GM21528 (cell line): ENCODE measurements around the gene SNX6.
"Not testable (repeated sequence)": the region's sequence is repeated elsewhere in the genome, so short reads cannot be mapped to it uniquely, and the experiment has no call there.

Experiments used
- ATAC-seq: cut with Tn5 transposase; IDR thresholded peaks from one replicate; pipeline ENCODE4 v1.9.1; 2021; ENCODE audit warnings: mild to moderate bottlenecking, moderate library complexity; ENCODE audit not compliant: unreplicated experiment, low FRiP score

Gene SNX6

GRCh38 chr14:34629657-34630529 lies at the start of gene SNX6:
Gene SNX6 (minus strand): TSS chr14:34630148. CDS start chr14:34630116, 32 bp downstream.
- ATAC-seq: peak; percentile 92

GRCh38 chr14:34678735-34679134 lies 48.8 kb upstream of the SNX6 start:
- ATAC-seq: no peak

GRCh38 chr14:34678306-34678705 lies 48.4 kb upstream of the SNX6 start:
- no peak for ATAC-seq

- no peak for ATAC-seq
These were observed 46.7 kb upstream of the SNX6 start for GRCh38 chr14:34676516-34677211.

- no peak for ATAC-seq
These were observed 43.8 kb upstream of the SNX6 start for GRCh38 chr14:34673702-34674101.

GRCh38 chr14:34671716-34672115 lies 41.8 kb upstream of the SNX6 start:
- no peak for ATAC-seq

- no peak for ATAC-seq
These were observed 38.2 kb upstream of the SNX6 start for GRCh38 chr14:34668111-34668510.

- no peak for ATAC-seq
These were observed 37.1 kb upstream of the SNX6 start for GRCh38 chr14:34667007-34667406.

- ATAC-seq: no peak
These were observed 36.0 kb upstream of the SNX6 start for GRCh38 chr14:34665785-34666435.

- ATAC-seq: no peak
These were observed 32.7 kb upstream of the SNX6 start for GRCh38 chr14:34662561-34663088.

- no peak for ATAC-seq
These were observed 30.8 kb upstream of the SNX6 start for GRCh38 chr14:34660796-34661195.

- ATAC-seq: no peak
These were observed 26.0 kb upstream of the SNX6 start for GRCh38 chr14:34655959-34656358.

GRCh38 chr14:34653073-34653472 lies 23.1 kb upstream of the SNX6 start:
- ATAC-seq: not testable (repeated sequence)

GRCh38 chr14:34652348-34652747 lies 22.4 kb upstream of the SNX6 start:
- not testable (repeated sequence) for ATAC-seq

GRCh38 chr14:34650786-34651584 lies 21.0 kb upstream of the SNX6 start:
- ATAC-seq: no peak

- ATAC-seq: not testable (repeated sequence)
These were observed 20.1 kb upstream of the SNX6 start for GRCh38 chr14:34650006-34650405.

- ATAC-seq: no peak
These were observed 19.4 kb upstream of the SNX6 start for GRCh38 chr14:34649344-34649743.

GRCh38 chr14:34646570-34647255 lies 16.8 kb upstream of the SNX6 start:
- no peak for ATAC-seq

- no peak for ATAC-seq
These were observed 13.4 kb upstream of the SNX6 start for GRCh38 chr14:34643361-34643760.

GRCh38 chr14:34642595-34642994 lies 12.6 kb upstream of the SNX6 start:
- ATAC-seq: no peak
